HFFc6 (cell line): ENCODE results near the gene PCDH12. TPM values are rescaled to one million over a fixed set of nuclear protein-coding genes. Genes with fewer than 3 reads are reported as not detected.
A peak's percentile ranks its signal among the peaks of the same experiment; 100 is the strongest.

Source experiments
- DNase-seq: peaks from one replicate; pipeline ENCODE4 v3.0.0-alpha.2; 2018
- H3K27ac Mint-ChIP-seq: 2 replicates; pipeline ENCODE4 v1.8.0; 2020; ENCODE audit warnings: mild to moderate bottlenecking, mixed read lengths
- H3K27me3 Mint-ChIP-seq: 2 replicates; pipeline ENCODE4 v1.8.0; 2021; ENCODE audit warnings: mild to moderate bottlenecking, moderate library complexity, mixed read lengths; ENCODE audit not compliant: insufficient read depth
- H3K36me3 Mint-ChIP-seq: 2 replicates; pipeline ENCODE4 v1.8.0; 2021; ENCODE audit warnings: low read depth, mixed read lengths
- H3K4me1 Mint-ChIP-seq: 2 replicates; pipeline ENCODE4 v1.8.0; 2020; ENCODE audit warnings: low read depth, mixed read lengths
- H3K4me3 Mint-ChIP-seq: 2 replicates; pipeline ENCODE4 v1.8.0; 2020; ENCODE audit warnings: mild to moderate bottlenecking, moderate library complexity, mixed read lengths
- H3K9me3 Mint-ChIP-seq: 2 replicates; pipeline ENCODE4 v1.8.0; 2020; ENCODE audit warnings: mild to moderate bottlenecking, mixed read lengths
- CTCF ChIP-seq: fragments of 200-600 bp; sonication (generic); IDR thresholded peaks from 2 replicates; pipeline ENCODE4 v1.5.0; 2021; ENCODE audit warnings: antibody characterized with exemption, mild to moderate bottlenecking
- total RNA-seq, 6 experiments: library from RNA; stranded (reverse); fragmentation: NEBNext Ultra II Directional; extraction: Animal tissue kit (Norgen Biotek cat#: 25700); gene quantifications; 2 replicates in 1 of 6; 3 replicates in 5 of 6; pipeline ENCODE4 v1.2.3, GENCODE V29; 2021

The PCDH12 gene
- total RNA-seq, 6 experiments from 2014 or later = 0.02 to 0.71 (median 0.08) TPM; not detected in 2

- H3K9me3 Mint-ChIP-seq = no peaks in the 10 kb centered on the region
- H3K4me3 Mint-ChIP-seq = peak overlapping the region; percentile 59
- H3K36me3 Mint-ChIP-seq = peaks cover 23% of the 10 kb centered on the region
- H3K27ac Mint-ChIP-seq = peak overlapping the region; percentile 86
- DNase-seq = peak; percentile 64
- H3K4me1 Mint-ChIP-seq = peaks cover 35% of the 10 kb centered on the region
- TF ChIP-seq CTCF = no peak
- peaks cover 2% of the 10 kb centered on the region for H3K27me3 Mint-ChIP-seq
Measured at GRCh38 chr5:141973871-141974595, 16.0 kb upstream of the PCDH12 start.

- TF ChIP-seq CTCF = no peak
- Mint-ChIP-seq H3K4me1 (peaks cover 38% of the 10 kb centered on the region), H3K4me3 (peak overlapping the region; percentile 90), H3K27ac (peak overlapping the region; percentile 98), H3K36me3 (peaks cover 17% of the 10 kb centered on the region), H3K9me3 (no peaks in the 10 kb centered on the region), H3K27me3 (peaks cover 2% of the 10 kb centered on the region)
- DNase-seq = no peak
Measured at GRCh38 chr5:141969783-141970771, 12.1 kb upstream of the PCDH12 start.

- peak within 1 kb of the TSS; percentile 98 for H3K27ac Mint-ChIP-seq
- H3K9me3 Mint-ChIP-seq = no peaks in the 10 kb centered on the region
- peak within 1 kb of the TSS; percentile 90 for H3K4me3 Mint-ChIP-seq
- peak; percentile 92 for DNase-seq
- TF ChIP-seq CTCF = peak; percentile 93
- H3K4me1 Mint-ChIP-seq = peaks cover 28% of the 10 kb centered on the region
- H3K27me3 Mint-ChIP-seq = peaks cover 2% of the 10 kb centered on the region
- H3K36me3 Mint-ChIP-seq = peaks cover 8% of the 10 kb centered on the region
Measured at GRCh38 chr5:141968914-141969608, 11.1 kb upstream of the PCDH12 start, which contains the start of gene RNF14. TSS of gene RNF14 (plus strand) at chr5:141969105. CDS start at chr5:141973589, 4,484 bp downstream.

- Mint-ChIP-seq H3K9me3 (no peaks in the 10 kb centered on the region), H3K27me3 (peaks cover 2% of the 10 kb centered on the region), H3K4me3 (no peak overlapping the region), H3K4me1 (peaks cover 18% of the 10 kb centered on the region), H3K36me3 (peaks cover 5% of the 10 kb centered on the region; the same call in 1 of the 2 replicates), H3K27ac (no peak overlapping the region)
- no peak for DNase-seq
- TF ChIP-seq CTCF = no peak
Measured at GRCh38 chr5:141966963-141967333, 8.9 kb upstream of the PCDH12 start.

- Mint-ChIP-seq H3K27ac (no peak overlapping the region), H3K36me3 (peaks cover 5% of the 10 kb centered on the region; the same call in 1 of the 2 replicates), H3K9me3 (no peaks in the 10 kb centered on the region), H3K4me3 (no peak overlapping the region), H3K4me1 (peaks cover 18% of the 10 kb centered on the region), H3K27me3 (peaks cover 2% of the 10 kb centered on the region)
- no peak for DNase-seq
- no peak for TF ChIP-seq CTCF
Measured at GRCh38 chr5:141966275-141966962, 8.4 kb upstream of the PCDH12 start.
